GM18498 (cell line): ENCODE results near the gene DCLK3.

Source experiments
- ATAC-seq: cut with Tn5 transposase; IDR thresholded peaks from one replicate; pipeline ENCODE4 v1.9.1; 2021; ENCODE audit warnings: mild to moderate bottlenecking, moderate library complexity; ENCODE audit not compliant: unreplicated experiment

The DCLK3 gene

GRCh38 chr3:36678216-36679013 lies 85.9 kb downstream of the DCLK3 start:
- no peak for ATAC-seq

GRCh38 chr3:36677331-36678007 lies 86.9 kb downstream of the DCLK3 start:
- ATAC-seq = peak; percentile 75

- ATAC-seq = no peak
Measured at GRCh38 chr3:36674816-36675215, 89.5 kb downstream of the DCLK3 start.

- ATAC-seq = no peak
Measured at GRCh38 chr3:36669764-36670163, 94.6 kb downstream of the DCLK3 start.

GRCh38 chr3:36666166-36666565 lies 98.2 kb downstream of the DCLK3 start:
- ATAC-seq = no peak

- no peak for ATAC-seq
Measured at GRCh38 chr3:36663666-36664291, 100.6 kb downstream of the DCLK3 start.

GRCh38 chr3:36662626-36663025 lies 101.7 kb downstream of the DCLK3 start:
- ATAC-seq = no peak
